Measurements from ENCODE around the gene THEMIS.

- TF ChIP-seq YY1 (IDR thresholded peaks at IDR 0.05; ENCODE audit: low read depth) = no peak
- no peak for TF ChIP-seq REST (IDR thresholded peaks at IDR 0.05; ENCODE audit: low read depth)
- TF ChIP-seq TAF1 (IDR thresholded peaks at IDR 0.05; ENCODE audit: low read depth) = no peak
- no peak for TF ChIP-seq NFIC (IDR thresholded peaks at IDR 0.05)
Observed at GRCh38 chr6:127880429-127880828, 20.4 kb downstream of the THEMIS start.
